WERI-Rb-1 (cell line): ENCODE data around the gene BRCA1.
"Not testable (repeated sequence)": the region's sequence is repeated elsewhere in the genome, so short reads cannot be mapped to it uniquely, and the experiment has no call there.

ENCODE experiments used
- DNase-seq: peaks from one replicate; pipeline ENCODE4 v3.0.0-alpha.2; 2020
- H3K27ac ChIP-seq: fragments of 250-450 bp; sonication (Bioruptor Pico); 2 replicates; pipeline ENCODE4 v1.5.1; 2020; ENCODE audit warnings: mild to moderate bottlenecking, moderate library complexity
- H3K27me3 ChIP-seq: fragments of 250-450 bp; sonication (Bioruptor Pico); 2 replicates; pipeline ENCODE4 v1.5.1; 2021; ENCODE audit warnings: mild to moderate bottlenecking, low read depth, moderate library complexity; ENCODE audit not compliant: insufficient read depth, severe bottlenecking
- H3K36me3 ChIP-seq: fragments of 250-450 bp; sonication (Bioruptor Pico); 2 replicates; pipeline ENCODE4 v1.5.1; 2020; ENCODE audit warnings: mild to moderate bottlenecking, moderate library complexity
- H3K4me3 ChIP-seq: 2 replicates; pipeline ENCODE4 v1.5.1; 2011; ENCODE audit warnings: low read depth, mild to moderate bottlenecking, control low read depth, low read length
- H3K9me3 ChIP-seq: fragments of 250-450 bp; sonication (Bioruptor Pico); 2 replicates; pipeline ENCODE4 v1.5.1; 2021; ENCODE audit warnings: mild to moderate bottlenecking, moderate library complexity; ENCODE audit not compliant: severe bottlenecking
- CTCF ChIP-seq: IDR thresholded peaks from 2 replicates; pipeline ENCODE4 v1.5.1; 2011; ENCODE audit warnings: low read depth, mild to moderate bottlenecking, control low read depth, inconsistent platforms, low read length

Gene BRCA1

GRCh38 chr17:43159232-43159631 lies 34.1 kb upstream of the BRCA1 start:
- H3K36me3 ChIP-seq, H3K27me3 ChIP-seq, H3K9me3 ChIP-seq, H3K27ac ChIP-seq, H3K4me3 ChIP-seq, DNase-seq: not testable (repeated sequence)

- no peak overlapping the region for H3K27ac ChIP-seq
- no peaks in the 10 kb centered on the region for H3K27me3 ChIP-seq
- H3K36me3 ChIP-seq, result peaks cover 11% of the 10 kb centered on the region
- no peak for DNase-seq
- H3K4me3 ChIP-seq, result no peak overlapping the region
- no peak for TF ChIP-seq CTCF
- no peaks in the 10 kb centered on the region for H3K9me3 ChIP-seq
Observed at GRCh38 chr17:43155666-43156065, 30.5 kb upstream of the BRCA1 start.

GRCh38 chr17:43153197-43153835 lies 28.2 kb upstream of the BRCA1 start:
- DNase-seq, H3K27me3 ChIP-seq, H3K36me3 ChIP-seq, H3K27ac ChIP-seq, H3K4me3 ChIP-seq, H3K9me3 ChIP-seq: not testable (repeated sequence)

- H3K9me3 ChIP-seq, result no peaks in the 10 kb centered on the region
- no peak overlapping the region for H3K27ac ChIP-seq
- H3K36me3 ChIP-seq, result peaks cover 7% of the 10 kb centered on the region
- no peak overlapping the region for H3K4me3 ChIP-seq
- TF ChIP-seq CTCF, result no peak
- no peaks in the 10 kb centered on the region for H3K27me3 ChIP-seq
- no peak for DNase-seq
Observed at GRCh38 chr17:43151880-43152456, 26.8 kb upstream of the BRCA1 start.

- H3K27me3 ChIP-seq, result no peaks in the 10 kb centered on the region
- TF ChIP-seq CTCF, result no peak
- no peak overlapping the region for H3K4me3 ChIP-seq
- H3K27ac ChIP-seq, result no peak overlapping the region
- H3K36me3 ChIP-seq, result no peaks in the 10 kb centered on the region; the same call in none of the 2 replicates
- no peak for DNase-seq
- H3K9me3 ChIP-seq, result no peaks in the 10 kb centered on the region
Observed at GRCh38 chr17:43146649-43147048, 21.5 kb upstream of the BRCA1 start.

GRCh38 chr17:43143201-43143600 lies 18.0 kb upstream of the BRCA1 start:
- Histone ChIP-seq H3K4me3 (no peak overlapping the region), H3K27me3 (no peaks in the 10 kb centered on the region), H3K27ac (no peak overlapping the region), H3K9me3 (no peaks in the 10 kb centered on the region), H3K36me3 (no peaks in the 10 kb centered on the region; the same call in none of the 2 replicates)
- TF ChIP-seq CTCF, result no peak
- DNase-seq, result no peak

GRCh38 chr17:43142153-43142552 lies 17.0 kb upstream of the BRCA1 start:
- Histone ChIP-seq H3K36me3 (no peaks in the 10 kb centered on the region; the same call in none of the 2 replicates), H3K27ac (no peak overlapping the region), H3K27me3 (no peaks in the 10 kb centered on the region), H3K4me3 (no peak overlapping the region), H3K9me3 (no peaks in the 10 kb centered on the region)
- TF ChIP-seq CTCF, result no peak
- DNase-seq, result no peak
